HG03064 (cell line): ENCODE measurements around the gene CD96.
"Not testable (repeated sequence)": the region's sequence is repeated elsewhere in the genome, so short reads cannot be mapped to it uniquely, and the experiment has no call there.

Experiments
- ATAC-seq: cut with Tn5 transposase; IDR thresholded peaks from one replicate; pipeline ENCODE4 v1.9.1; 2021; ENCODE audit warnings: low read depth; ENCODE audit not compliant: unreplicated experiment

Gene CD96, protein sequence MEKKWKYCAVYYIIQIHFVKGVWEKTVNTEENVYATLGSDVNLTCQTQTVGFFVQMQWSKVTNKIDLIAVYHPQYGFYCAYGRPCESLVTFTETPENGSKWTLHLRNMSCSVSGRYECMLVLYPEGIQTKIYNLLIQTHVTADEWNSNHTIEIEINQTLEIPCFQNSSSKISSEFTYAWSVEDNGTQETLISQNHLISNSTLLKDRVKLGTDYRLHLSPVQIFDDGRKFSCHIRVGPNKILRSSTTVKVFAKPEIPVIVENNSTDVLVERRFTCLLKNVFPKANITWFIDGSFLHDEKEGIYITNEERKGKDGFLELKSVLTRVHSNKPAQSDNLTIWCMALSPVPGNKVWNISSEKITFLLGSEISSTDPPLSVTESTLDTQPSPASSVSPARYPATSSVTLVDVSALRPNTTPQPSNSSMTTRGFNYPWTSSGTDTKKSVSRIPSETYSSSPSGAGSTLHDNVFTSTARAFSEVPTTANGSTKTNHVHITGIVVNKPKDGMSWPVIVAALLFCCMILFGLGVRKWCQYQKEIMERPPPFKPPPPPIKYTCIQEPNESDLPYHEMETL

DNA sequence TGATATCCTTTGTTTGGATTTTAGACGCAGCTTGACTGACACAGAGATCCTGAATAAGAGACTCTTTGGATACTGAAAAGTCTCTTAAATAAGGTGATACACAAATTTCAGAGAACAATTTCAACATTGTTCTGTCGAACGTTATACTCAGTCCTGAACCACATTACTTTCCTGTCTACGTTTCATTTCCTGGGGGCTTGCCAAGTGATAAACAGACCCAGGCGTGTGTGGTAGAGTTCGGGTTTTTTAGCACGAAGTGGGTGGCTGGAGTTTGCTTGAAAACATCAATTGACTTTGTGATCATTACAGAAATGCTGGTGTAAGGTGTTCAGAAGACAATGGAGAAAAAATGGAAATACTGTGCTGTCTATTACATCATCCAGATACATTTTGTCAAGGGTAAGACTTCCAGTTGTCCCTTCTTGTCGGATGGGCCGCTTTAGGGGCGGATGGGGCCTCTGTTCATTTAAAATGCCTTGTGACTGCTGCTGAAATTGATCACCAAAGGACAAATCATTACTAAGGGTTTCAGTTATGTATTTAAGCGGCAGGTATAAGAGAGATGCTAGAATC is at the start of gene CD96:
CD96 (plus strand) TSS at position 287 of the 573 bp plus-strand sequence; CDS start at position 339, 52 bp downstream.
- peak; percentile 40 for ATAC-seq

DNA sequence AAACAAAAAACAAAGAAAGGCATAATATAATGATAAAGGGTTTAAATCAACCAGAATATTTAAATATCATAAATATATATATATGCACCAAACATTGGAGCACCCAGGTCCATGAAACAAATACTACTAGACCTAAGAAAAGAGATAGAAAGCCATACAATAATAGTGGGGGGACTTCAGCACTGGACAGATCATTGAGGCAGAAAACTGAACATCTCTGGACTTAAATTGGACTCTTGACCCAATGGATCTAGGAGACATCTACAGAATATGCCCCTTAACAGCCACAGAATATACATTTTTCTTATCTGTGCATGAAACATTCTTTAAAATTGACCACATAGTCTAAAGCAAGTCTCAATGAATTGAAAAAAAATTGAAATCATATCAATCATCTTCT is 48.7 kb upstream of the CD96 start:
- ATAC-seq = no peak

DNA sequence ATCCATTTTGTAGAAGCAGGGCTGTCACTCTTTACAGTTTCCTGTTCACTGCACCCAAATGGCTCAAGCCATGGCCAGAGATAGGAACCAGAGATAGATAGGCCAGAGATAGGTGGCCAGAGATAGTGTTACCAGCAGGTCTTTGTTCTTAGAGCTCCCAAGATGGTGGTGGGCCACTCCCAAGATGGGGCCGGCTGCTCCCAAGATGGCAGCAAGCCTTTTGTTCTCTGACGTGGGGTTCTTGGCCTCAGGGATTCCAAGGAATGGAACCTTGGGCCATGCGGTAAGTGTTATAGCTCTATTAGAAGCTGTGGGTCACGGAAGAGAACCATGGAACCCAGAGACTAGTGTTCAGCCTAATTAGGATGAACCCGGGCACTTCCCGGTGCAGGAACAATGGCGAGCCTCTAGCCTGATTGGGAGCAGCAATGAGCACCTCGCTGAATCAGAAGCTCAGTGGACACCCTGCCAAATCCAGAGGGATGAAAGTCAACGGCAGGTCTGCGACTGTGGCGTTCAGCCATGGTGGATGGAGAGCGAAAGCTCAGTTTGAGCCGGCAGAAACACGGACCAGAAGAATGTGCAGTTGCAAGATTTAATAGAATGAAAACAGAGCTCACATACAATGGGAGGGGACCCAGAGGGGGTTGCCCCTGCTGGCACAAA is 45.0 kb upstream of the CD96 start:
- no peak for ATAC-seq

DNA sequence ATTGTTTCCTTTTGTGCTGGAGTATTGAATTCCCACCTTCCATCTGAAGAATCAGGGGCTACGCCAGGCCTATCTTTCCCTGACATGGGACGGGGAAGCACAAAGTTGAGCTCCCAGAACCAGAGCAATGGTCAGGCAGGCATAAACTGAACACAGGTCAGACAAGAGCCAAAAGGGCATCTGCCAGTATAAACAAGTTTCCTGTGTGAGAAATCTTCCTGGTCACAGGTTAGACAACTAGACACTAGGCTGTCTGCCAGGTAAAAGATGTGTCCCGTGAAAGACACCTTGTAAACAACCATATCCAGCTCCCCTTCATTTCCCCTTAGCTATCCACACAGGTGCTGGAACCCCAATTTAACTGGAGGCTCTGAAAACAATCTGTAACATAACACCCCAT is 44.0 kb upstream of the CD96 start:
- ATAC-seq = no peak

DNA sequence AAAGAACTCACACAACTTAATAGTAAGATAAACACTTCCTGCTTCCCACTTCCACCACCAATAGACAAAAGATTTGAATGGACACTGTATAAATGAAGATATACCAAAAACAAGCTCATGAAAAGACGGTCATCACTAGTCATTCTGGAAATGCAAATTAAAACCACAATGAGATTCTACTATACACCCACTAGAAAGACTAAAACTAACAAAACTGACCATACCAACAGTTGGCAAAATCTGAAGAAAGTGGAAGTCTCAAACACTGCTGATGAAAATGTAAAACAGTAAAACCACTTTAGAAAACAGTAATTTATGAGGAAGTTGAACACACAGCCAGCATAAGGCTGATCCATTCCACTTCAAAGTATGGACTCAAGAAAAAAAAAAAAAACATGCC is 35.6 kb upstream of the CD96 start:
- ATAC-seq = no peak

DNA sequence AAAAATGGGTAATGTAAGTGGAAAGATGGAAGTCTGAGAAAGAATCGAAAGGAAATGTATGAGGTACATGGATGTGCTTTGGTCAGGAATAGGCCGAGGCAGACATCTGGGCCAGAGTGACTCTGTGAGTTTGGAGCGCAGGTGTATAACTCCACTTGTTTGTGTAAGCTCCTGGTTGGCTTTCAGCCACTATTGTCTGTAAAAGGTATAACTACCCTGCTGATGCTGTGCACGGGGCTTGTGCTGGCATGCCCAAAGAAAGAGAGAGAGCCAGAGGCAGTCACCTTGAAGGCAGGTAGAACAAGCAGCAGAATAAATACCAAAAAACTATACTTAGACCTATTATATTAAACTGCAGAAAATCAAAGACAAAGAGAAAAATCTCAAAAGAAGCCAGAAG is 32.7 kb upstream of the CD96 start:
- no peak for ATAC-seq

DNA sequence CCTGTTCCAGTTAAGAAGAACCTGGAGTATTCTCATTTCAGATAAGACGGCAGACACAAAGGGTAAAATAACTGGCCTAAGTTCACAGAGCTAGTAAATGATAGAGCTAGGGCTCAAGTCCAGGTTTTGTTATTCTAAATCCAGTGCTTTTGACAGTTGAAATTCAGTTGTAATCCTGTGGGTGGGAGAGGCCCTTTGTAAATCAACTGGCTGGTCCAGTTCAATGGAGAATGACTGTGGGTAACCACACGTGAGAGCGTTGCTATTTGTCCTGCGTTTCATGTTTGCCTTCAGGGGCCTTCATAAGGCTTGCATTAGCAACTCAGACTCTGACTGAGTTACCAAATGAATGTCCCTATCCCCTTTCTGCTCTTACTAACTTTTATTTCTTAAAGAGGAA is 24.2 kb upstream of the CD96 start:
- no peak for ATAC-seq

DNA sequence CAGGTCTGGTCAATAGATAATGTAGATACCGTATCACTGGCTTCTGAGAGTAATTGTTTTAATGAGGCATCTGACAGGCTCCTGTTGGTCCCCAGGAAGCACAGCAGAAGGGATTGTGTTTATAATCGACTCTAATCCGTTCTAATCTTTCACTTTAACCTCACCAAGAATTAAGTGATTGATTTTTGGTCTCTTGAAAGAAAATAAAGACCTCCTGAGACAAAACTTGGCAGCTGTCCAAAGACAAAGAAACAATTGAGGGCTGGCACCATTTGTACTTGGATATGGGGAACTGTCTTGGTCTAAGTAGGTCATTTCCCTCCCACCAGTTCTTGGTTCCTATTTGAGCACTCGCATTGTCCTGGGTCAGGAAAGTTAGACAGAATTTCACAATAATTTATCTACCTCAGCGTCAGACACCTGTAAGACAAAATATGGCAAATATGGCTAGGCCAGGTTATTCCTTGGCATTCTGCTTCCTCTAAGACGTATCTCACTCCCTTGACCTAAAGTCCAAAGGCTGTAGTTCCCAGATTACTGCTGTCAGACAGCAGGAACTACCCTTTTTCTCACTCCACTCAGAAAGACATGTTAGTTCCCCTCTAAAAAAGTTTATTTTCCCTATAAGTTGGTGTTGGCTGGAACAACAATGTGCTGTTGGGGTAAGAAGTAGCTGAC is 22.7 kb upstream of the CD96 start:
- no peak for ATAC-seq

DNA sequence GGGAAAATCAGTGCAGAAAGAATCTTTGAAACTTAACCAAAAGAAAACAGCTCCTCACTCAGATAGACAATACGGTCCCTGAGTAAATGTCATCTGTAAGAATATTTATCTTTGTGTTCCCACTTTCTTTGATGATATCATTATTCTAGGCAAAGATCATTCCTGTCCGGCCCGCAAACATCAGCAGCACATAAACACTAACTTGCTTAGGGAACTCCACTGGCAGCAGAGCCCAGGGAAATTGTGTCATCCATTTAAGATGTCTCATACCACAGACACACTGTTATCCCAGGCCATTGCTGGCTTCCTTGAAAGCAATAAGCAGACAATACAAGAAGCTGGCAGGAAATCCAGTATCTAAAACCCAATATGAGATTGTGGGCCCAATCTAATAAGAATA is 20.1 kb upstream of the CD96 start:
- no peak for ATAC-seq

DNA sequence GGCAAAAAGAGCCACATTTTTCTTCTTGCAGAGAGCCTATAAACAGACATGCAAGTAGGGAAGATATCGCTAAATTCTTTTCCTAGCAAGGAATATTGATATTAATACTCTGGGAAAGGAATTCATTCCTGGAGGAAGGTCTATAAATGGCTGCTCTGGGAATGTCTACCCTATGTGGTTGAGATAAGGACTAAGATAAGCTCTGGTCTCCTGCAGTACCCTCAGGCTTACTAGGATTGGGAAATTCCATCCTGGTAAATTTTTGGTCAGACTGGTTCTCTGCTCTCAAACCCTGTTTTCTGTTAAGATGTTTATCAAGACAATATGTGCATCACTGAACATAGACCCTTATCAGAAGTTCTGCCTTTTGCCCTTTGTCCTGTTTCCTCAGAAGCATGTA is 17.5 kb upstream of the CD96 start:
- ATAC-seq = not testable (repeated sequence)

DNA sequence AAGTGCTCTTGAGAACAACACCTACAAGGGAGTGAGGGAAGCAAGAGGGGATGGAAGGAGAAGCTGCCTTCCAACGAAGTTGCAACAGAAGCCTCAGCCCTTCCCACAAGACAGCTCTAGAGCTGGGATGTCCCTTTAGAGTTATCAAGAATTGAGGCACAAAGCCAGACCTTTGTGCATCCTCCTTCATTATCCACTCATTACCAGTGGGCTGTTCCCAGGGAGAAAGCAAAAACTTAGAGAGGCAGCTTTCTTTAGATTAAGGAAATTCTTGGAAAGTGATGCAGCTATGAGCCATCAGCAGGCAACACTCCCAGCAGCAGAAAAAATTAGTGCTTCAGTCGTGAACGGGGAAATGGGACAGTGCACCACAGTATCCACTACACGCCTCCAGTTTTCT is 10.6 kb upstream of the CD96 start:
- no peak for ATAC-seq

DNA sequence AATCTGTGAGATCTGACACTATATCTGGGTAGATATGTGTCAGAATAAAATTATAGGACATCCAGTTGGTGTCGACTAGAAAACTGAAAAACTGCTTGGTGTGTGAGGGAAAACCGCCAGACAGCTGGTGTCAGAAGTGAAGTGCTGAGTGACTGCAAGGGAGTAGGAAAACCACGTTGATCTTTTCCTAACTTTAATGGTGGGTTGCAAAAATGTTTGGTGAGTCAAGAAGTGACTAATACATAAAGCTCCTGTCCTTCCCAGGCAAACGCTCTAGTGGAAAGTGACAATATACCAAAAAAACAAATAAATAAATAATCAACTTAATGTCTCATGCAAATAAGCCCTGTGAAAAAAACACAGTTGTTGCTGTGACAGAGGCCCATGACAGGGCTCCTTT is 7.3 kb upstream of the CD96 start:
- no peak for ATAC-seq

DNA sequence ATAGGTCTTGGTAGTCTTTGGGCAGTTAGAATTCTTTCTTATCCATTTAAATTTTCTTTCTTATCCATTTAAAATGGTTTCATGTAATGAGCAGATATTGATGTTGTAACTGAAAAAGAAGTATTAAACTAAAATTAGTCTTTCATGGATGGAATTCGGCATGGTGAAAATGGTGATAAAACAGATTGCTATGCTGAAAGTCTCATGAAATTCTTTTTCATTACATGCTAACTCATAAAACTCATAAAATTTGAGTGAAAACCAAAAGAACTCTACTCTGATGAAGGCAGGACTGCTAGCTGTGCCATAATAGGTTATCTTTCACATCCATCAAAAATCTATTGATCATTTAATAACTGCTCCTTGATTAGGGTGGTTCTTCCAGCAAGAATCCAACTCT is 3.9 kb upstream of the CD96 start:
- ATAC-seq = no peak

DNA sequence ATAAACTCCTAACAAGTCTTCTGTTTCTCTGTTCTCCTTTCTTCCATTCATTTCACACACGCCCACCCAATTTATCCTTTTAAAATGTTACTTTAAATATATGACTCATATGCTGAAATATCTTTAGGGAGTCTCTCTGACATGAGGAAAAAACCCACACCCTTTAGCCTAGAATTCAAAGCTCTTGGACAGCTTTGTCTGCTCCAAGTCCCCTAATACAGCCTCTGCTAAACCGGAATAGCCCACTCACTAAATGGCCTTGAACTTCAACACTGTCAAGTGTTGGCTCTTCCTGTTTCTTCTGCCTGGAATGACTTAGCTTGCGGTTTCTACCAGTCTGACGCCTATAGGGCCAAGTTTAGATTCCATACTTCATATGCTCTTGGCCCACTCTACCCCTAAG is 3.3 kb upstream of the CD96 start:
- ATAC-seq = no peak

DNA sequence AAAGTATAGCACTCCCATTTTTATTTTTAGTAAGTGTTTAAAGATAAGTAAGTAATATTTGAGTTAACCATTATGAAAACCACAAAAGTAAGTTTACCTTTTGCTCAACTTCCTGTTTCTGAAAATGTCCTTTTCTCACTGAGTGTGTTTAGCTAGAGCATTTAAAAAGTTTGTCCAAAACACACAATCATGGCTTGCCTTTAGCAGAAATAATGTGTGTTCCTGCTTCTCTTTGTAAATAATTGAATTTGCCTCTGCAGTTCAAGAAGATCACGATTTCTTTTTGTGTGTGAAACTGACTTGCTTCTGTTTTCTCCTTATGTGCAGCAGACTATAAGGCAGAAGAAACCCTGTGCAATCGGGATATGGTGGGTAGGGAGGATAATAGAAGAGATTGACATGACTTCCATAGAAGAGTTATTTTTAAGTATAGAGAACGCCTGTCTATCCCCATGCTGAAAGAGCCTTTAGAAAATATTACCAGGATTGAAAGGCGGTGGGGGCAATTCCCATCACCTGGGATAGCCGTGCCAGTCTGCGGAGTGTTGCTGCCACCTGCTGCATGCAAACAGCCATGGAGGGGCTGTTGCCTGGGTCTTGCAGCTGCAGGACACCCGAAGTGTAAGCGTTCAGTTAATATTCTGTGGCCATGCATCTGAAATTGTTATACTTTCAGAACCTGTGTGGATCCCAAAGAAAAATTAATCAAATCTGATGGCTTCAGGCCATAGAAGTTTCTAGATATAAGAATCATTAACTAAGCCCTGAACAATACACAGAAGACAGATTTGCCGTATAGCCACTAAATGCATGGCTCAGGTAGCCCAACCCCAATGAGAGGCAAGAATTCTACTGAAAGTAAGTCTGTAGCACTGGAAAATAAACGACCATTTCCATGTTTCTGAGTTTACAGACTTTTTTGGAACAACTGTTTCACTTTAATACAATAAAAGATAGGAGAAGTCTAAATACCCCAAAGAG is 2.4 kb upstream of the CD96 start:
- ATAC-seq = peak; percentile 83

DNA sequence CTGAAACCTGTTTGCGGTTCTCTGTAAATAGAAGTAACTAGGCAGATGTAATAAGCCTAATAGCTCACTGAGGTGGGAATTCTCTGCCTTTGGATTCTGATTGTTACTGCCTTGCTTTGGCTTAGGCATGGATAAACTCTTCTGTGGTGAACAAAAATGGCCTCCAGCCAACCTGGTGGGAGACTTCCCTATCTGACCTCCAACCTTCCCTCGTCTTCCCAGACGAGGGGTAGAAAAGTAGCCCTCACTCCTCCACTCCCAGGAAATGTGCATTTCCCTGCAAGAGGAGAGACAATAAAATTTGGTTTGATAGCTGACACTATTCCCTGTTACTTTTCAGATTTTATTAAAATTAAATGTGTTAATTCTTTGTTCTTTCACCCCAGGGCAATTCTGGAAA is 606 bp upstream of the CD96 start:
- no peak for ATAC-seq

DNA sequence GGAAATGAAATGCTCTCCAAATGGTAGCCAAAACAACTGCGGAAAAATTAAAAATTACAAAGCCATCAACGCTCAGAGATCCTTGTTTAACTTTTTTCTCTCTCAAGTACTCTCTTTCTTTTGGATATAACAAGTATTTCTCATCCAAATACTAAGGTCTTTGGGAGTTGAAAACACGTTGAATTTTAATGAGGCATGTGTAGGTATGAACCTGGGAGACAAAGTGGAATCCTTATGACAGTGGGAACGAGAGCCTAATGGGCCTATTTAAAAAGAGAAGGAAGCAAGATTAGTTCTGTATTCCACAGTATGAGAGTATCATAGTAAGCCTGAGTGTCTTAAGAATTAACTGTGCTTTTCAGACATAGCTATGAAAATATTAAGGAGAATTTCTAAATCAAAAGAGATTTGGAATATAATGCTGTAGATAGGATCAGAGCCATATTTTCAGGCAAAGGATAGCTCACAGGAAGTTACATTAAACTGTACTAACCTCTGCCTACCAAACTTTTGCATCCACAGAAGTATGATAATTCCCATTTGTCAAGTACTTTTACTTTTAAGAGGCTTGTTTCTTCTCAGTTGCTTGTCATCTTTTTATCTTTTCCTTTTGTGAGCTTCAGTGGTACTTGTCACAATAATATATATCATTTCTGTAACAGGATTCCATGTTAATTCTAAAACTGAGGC is 759 bp downstream of the CD96 start:
- ATAC-seq = no peak

DNA sequence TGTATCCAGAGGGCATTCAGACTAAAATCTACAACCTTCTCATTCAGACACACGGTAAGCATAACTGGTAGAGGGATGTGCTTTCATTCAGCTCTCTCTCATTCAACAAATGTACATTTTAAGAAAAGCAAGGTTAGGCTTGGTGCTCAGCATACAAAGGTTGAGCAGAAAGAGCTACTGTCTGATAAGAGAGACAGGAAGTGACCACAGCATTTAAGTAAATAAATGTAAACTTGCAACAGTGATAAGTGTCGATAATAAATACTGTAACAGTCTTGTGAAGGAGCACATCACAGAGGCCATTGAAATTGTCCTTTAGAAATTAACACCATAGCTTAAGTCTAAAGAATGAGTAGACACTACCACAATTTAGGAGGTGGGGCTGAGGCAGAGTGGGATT is 3.4 kb downstream of the CD96 start:
- no peak for ATAC-seq

DNA sequence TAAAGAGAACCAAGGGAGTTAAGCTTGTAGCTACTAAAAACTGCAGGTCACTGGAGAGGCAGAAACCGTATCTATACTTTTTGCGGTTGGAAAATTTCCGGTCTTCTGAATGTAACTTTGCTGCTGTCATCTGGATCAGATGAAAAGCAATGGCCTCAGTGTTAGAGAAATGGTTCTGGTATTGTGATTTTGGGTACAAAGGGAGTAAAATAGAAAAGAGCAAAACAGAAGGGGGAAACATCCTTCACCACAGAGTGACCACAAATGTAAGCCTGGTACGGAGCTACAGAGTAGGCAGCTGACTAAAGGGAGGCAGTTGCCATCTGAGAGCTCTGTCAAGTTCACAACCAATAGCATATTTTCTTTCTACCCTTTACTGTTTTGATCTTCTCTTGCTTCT is 5.6 kb downstream of the CD96 start:
- ATAC-seq = peak; percentile 89
